ENCODE results near the gene TMEM63A. TPM values are rescaled to one million over a fixed set of nuclear protein-coding genes. Genes with fewer than 3 reads are reported as not detected.

TMEM63A gene
- polyA plus RNA-seq, 3 donors = 3.0 to 48.0 (median 5.8) TPM

GRCh38 chr1:225921734-225922709 lies 39.8 kb upstream of the TMEM63A start:
- intact Hi-C loops (cut with micrococcal nuclease) = no loop called here
- Histone ChIP-seq H3K4me2 (replicated peaks; ENCODE audit: extremely low read depth, low read length, poor library complexity, severe bottlenecking) (no peak overlapping the region), H3K27ac (ENCODE audit: low read depth in 1 of 2, low read length in 2 of 2) (peak overlapping the region in 1 of 2 donors; percentile 98), H4K20me1 (ENCODE audit: insufficient read depth, low read length) (no peaks in the 10 kb centered on the region), H3K4me3 (replicated peaks in 1 of 3; ENCODE audit: low read depth in 2 of 3, low read length in 3 of 3) (no peak overlapping the region), H3K27me3 (ENCODE audit: control insufficient read depth in 2 of 2, insufficient read depth in 2 of 2, low read length in 2 of 2) (no peaks in the 10 kb centered on the region), H3K79me2 (ENCODE audit: insufficient read depth, low read length) (peaks cover 18% of the 10 kb centered on the region), H2AFZ (ENCODE audit: insufficient read depth, low read depth, low read length, poor library complexity, severe bottlenecking) (no peak overlapping the region), H3K36me3 (replicated peaks in 1 of 2; ENCODE audit: control insufficient read depth in 1 of 2, insufficient read depth in 2 of 2, low read length in 2 of 2) (peaks cover 32 to 55% of the 10 kb centered on the region in 2 donors), H3K9ac (ENCODE audit: insufficient read depth, low read length, poor library complexity, severe bottlenecking) (no peak overlapping the region), H3K4me1 (ENCODE audit: control insufficient read depth in 1 of 2, insufficient read depth in 2 of 2, low read length in 2 of 2) (peaks cover 14 to 44% of the 10 kb centered on the region in 2 donors), H3K9me3 (replicated peaks in 1 of 2; ENCODE audit: control insufficient read depth in 1 of 2, insufficient read depth in 1 of 2, low read length in 2 of 2) (no peaks in the 10 kb centered on the region)
- no peak for DNase-seq
- Mint-ChIP-seq H3K4me3 (no peak overlapping the region), H3K36me3 (peaks cover 29 to 49% of the 10 kb centered on the region in 2 donors), H3K27me3 (ENCODE audit: low read depth in 3 of 3) (peaks cover 0 to under 1% (median 0%) of the 10 kb centered on the region in 3 donors), H3K9me3 (peaks cover 0 to 1% (median 0%) of the 10 kb centered on the region in 7 donors), H3K4me1 (peaks cover 38% of the 10 kb centered on the region), H3K27ac (peak overlapping the region in 3 of 7 donors; percentile 82 to 96 (median 93))
- WGBS (ENCODE audit: insufficient coverage) = 95% methylated on average over 16 of the region's 23 CpGs
- TF ChIP-seq, protein P1, sequence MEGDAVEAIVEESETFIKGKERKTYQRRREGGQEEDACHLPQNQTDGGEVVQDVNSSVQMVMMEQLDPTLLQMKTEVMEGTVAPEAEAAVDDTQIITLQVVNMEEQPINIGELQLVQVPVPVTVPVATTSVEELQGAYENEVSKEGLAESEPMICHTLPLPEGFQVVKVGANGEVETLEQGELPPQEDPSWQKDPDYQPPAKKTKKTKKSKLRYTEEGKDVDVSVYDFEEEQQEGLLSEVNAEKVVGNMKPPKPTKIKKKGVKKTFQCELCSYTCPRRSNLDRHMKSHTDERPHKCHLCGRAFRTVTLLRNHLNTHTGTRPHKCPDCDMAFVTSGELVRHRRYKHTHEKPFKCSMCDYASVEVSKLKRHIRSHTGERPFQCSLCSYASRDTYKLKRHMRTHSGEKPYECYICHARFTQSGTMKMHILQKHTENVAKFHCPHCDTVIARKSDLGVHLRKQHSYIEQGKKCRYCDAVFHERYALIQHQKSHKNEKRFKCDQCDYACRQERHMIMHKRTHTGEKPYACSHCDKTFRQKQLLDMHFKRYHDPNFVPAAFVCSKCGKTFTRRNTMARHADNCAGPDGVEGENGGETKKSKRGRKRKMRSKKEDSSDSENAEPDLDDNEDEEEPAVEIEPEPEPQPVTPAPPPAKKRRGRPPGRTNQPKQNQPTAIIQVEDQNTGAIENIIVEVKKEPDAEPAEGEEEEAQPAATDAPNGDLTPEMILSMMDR (IDR thresholded peaks at IDR 0.05) = no peak

DNA sequence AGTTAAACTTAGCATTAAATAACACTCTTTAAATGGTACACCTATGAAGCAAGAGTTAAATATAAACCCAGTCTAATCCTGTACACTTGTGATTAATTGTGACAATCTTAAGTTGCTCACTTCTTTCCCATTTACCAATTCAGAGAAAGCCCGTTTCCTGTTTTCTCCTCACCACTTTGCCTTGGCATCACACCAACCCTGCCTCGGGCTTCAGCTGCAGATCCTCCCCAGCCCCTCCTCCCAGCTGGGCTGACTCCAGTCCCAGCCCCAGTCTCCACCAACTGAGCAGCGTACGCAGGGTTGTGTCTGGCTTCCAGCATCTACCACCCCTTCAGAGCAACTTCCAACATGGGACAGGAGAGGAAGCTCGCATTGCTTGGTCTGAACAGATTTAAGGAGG lies 37.7 kb upstream of the TMEM63A start:
- peaks cover 0 to 2% (median 1%) of the 10 kb centered on the region in 3 donors for H3K27me3 Mint-ChIP-seq (ENCODE audit: low read depth in 3 of 3)
- H3K4me3 Mint-ChIP-seq = no peak overlapping the region
- H3K27ac Mint-ChIP-seq = peak overlapping the region in 6 of 7 donors; percentile 54 to 76 (median 68)

More for the DNA sequence above, 37.7 kb upstream of the TMEM63A start:
- Histone ChIP-seq H3K4me1 (ENCODE audit: control insufficient read depth in 1 of 2, insufficient read depth in 2 of 2, low read length in 2 of 2) (peaks cover 14 to 43% of the 10 kb centered on the region in 2 donors), H3K79me2 (ENCODE audit: insufficient read depth, low read length) (peaks cover 18% of the 10 kb centered on the region), H3K9me3 (replicated peaks in 1 of 2; ENCODE audit: control insufficient read depth in 1 of 2, insufficient read depth in 1 of 2, low read length in 2 of 2) (no peaks in the 10 kb centered on the region), H3K27ac (ENCODE audit: low read depth in 1 of 2, low read length in 2 of 2) (peak overlapping the region in 1 of 2 donors; percentile 25), H2AFZ (ENCODE audit: insufficient read depth, low read depth, low read length, poor library complexity, severe bottlenecking) (no peak overlapping the region), H3K27me3 (ENCODE audit: control insufficient read depth in 2 of 2, insufficient read depth in 2 of 2, low read length in 2 of 2) (no peaks in the 10 kb centered on the region), H3K4me3 (replicated peaks in 1 of 3; ENCODE audit: low read depth in 2 of 3, low read length in 3 of 3) (no peak overlapping the region), H3K4me2 (replicated peaks; ENCODE audit: extremely low read depth, low read length, poor library complexity, severe bottlenecking) (no peak overlapping the region), H3K9ac (ENCODE audit: insufficient read depth, low read length, poor library complexity, severe bottlenecking) (no peak overlapping the region), H3K36me3 (replicated peaks in 1 of 2; ENCODE audit: control insufficient read depth in 1 of 2, insufficient read depth in 2 of 2, low read length in 2 of 2) (peaks cover 47 to 74% of the 10 kb centered on the region in 2 donors), H4K20me1 (ENCODE audit: insufficient read depth, low read length) (no peaks in the 10 kb centered on the region)
- peaks cover 46 to 69% of the 10 kb centered on the region in 2 donors for H3K36me3 Mint-ChIP-seq
- TF ChIP-seq, protein P1 (IDR thresholded peaks at IDR 0.05) = no peak
- H3K4me1 Mint-ChIP-seq = peaks cover 32% of the 10 kb centered on the region
- intact Hi-C loops (cut with micrococcal nuclease) = loop anchor here in 1 of 2 donors (10.0 kb wide), 1 partner anchor 135 kb away; no protein-coding TSS in a partner anchor
- DNase-seq = no peak
- H3K9me3 Mint-ChIP-seq = peaks cover 0 to 1% (median 0%) of the 10 kb centered on the region in 7 donors
- WGBS (ENCODE audit: insufficient coverage) = 0% methylated on average over 2 of the region's 5 CpGs

All from CD14-positive monocyte (primary cell).